GM18526 (cell line): ENCODE measurements around the gene CTSS.

Experiments
- POLR2A ChIP-seq: IDR thresholded peaks from 3 replicates; pipeline ENCODE4 v1.6.1; 2011; ENCODE audit not compliant: insufficient read length; ENCODE audit errors: extremely low read depth

The CTSS gene

GRCh38 chr1:150730130-150730721, 35.4 kb downstream of the CTSS start:
- TF ChIP-seq POLR2A = no peak

- no peak for TF ChIP-seq POLR2A
Measured at GRCh38 chr1:150724336-150724735, 41.2 kb downstream of the CTSS start.

GRCh38 chr1:150720703-150721102, 44.9 kb downstream of the CTSS start, which contains the start of gene HORMAD1:
Gene HORMAD1 (minus strand): TSS chr1:150720895. CDS start chr1:150719505, 1,390 bp downstream.
- no peak for TF ChIP-seq POLR2A

GRCh38 chr1:150720098-150720497, 45.5 kb downstream of the CTSS start:
- TF ChIP-seq POLR2A = no peak

GRCh38 chr1:150718225-150718891, 47.2 kb downstream of the CTSS start:
- no peak for TF ChIP-seq POLR2A

GRCh38 chr1:150708595-150708994, 57.0 kb downstream of the CTSS start:
- TF ChIP-seq POLR2A = no peak

GRCh38 chr1:150706091-150706490, 59.5 kb downstream of the CTSS start:
- TF ChIP-seq POLR2A = no peak

GRCh38 chr1:150703427-150703826, 62.2 kb downstream of the CTSS start:
- no peak for TF ChIP-seq POLR2A

- no peak for TF ChIP-seq POLR2A
Measured at GRCh38 chr1:150696995-150697927, 68.3 kb downstream of the CTSS start, which contains the start of gene GOLPH3L. Gene GOLPH3L (minus strand): TSS chr1:150697154. CDS start chr1:150694838, 2,316 bp downstream.

- no peak for TF ChIP-seq POLR2A
Measured at GRCh38 chr1:150696590-150696989, 69.0 kb downstream of the CTSS start.

GRCh38 chr1:150696162-150696561, 69.4 kb downstream of the CTSS start:
- no peak for TF ChIP-seq POLR2A

GRCh38 chr1:150695561-150695960, 70.0 kb downstream of the CTSS start:
- no peak for TF ChIP-seq POLR2A

- TF ChIP-seq POLR2A = no peak
Measured at GRCh38 chr1:150692720-150693119, 72.9 kb downstream of the CTSS start.

- TF ChIP-seq POLR2A = no peak
Measured at GRCh38 chr1:150688763-150689162, 76.8 kb downstream of the CTSS start.

- no peak for TF ChIP-seq POLR2A
Measured at GRCh38 chr1:150686275-150686674, 79.3 kb downstream of the CTSS start.

- TF ChIP-seq POLR2A = no peak
Measured at GRCh38 chr1:150683914-150684313, 81.7 kb downstream of the CTSS start.
